IMR-90 (cell line): ENCODE data around the gene AMDHD2. TPM values are rescaled to one million over a fixed set of nuclear protein-coding genes. Genes with fewer than 3 reads are reported as not detected.
"Not testable (repeated sequence)": the region's sequence is repeated elsewhere in the genome, so short reads cannot be mapped to it uniquely, and the experiment has no call there.

Source experiments
- ATAC-seq: fragments of 200-7000 bp; cut with Tn5 transposase; 2 replicates; pipeline ENCODE4 v1.9.1; 2020; ENCODE audit warnings: low read depth, mild to moderate bottlenecking, moderate library complexity
- BruUV-seq: library from RNA; stranded (reverse); fragments of 400-500 nt; replicated peaks from 2 replicates; lab custom pipeline; 2021; lab: Mats Ljungman, UMichigan
- CTCF ChIA-PET: fragments of 300-600 bp; formaldehyde crosslinking; extraction: SDS; loops from one replicate; lab custom pipeline; 2021; ENCODE audit warnings: antibody characterized with exemption; lab: Yijun Ruan, JAX
- POLR2A ChIA-PET: fragments of 300-600 bp; sonication (Branson Sonifier 250); formaldehyde crosslinking; loops from one replicate; lab custom pipeline; 2022; ENCODE audit warnings: antibody characterized with exemption; ENCODE audit not compliant: unreplicated experiment; lab: Charles Lee
- DNase-seq: peaks from one replicate; pipeline ENCODE4 v3.0.0; 2013
- H2AFZ ChIP-seq: replicated peaks from 2 replicates; pipeline ENCODE3; 2013; ENCODE audit warnings: low read length, mild to moderate bottlenecking; ENCODE audit not compliant: poor library complexity
- H2AK5ac ChIP-seq: 2 replicates; pipeline ENCODE4 v1.6.1; 2013; ENCODE audit warnings: low read depth, low read length, inconsistent platforms
- H2AK9ac ChIP-seq: replicated peaks from 2 replicates; pipeline ENCODE3; 2013; ENCODE audit warnings: mild to moderate bottlenecking, low read depth, low read length, moderate library complexity; ENCODE audit not compliant: poor library complexity
- H2BK120ac ChIP-seq: 2 replicates; pipeline ENCODE4 v1.6.1; 2013; ENCODE audit warnings: low read depth, low read length, inconsistent platforms
- H2BK15ac ChIP-seq: 3 replicates; pipeline ENCODE4 v1.6.1; 2013; ENCODE audit warnings: low read depth, low read length, inconsistent platforms
- H2BK20ac ChIP-seq: 2 replicates; pipeline ENCODE4 v1.6.1; 2013; ENCODE audit warnings: low read depth, mild to moderate bottlenecking, inconsistent platforms, low read length, moderate library complexity
- H2BK5ac ChIP-seq: 2 replicates; pipeline ENCODE4 v1.6.1; 2013; ENCODE audit warnings: mild to moderate bottlenecking, low read depth, low read length, inconsistent platforms; ENCODE audit not compliant: poor library complexity, severe bottlenecking
- H3K14ac ChIP-seq: replicated peaks from 2 replicates; pipeline ENCODE4 v1.6.1; 2013; ENCODE audit warnings: low read depth, low read length, inconsistent platforms
- H3K18ac ChIP-seq: 2 replicates; pipeline ENCODE4 v1.6.1; 2013; ENCODE audit warnings: low read depth, low read length, control low read depth
- H3K23ac ChIP-seq: 2 replicates; pipeline ENCODE4 v1.6.1; 2013; ENCODE audit warnings: low read depth, low read length, inconsistent platforms
- H3K27ac ChIP-seq: 2 replicates; pipeline ENCODE4 v1.5.1; 2013; ENCODE audit warnings: mild to moderate bottlenecking, control low read depth, low read length; ENCODE audit not compliant: insufficient read depth
- H3K27me3 ChIP-seq: 2 replicates; pipeline ENCODE4 v1.6.1; 2013; ENCODE audit warnings: low read length; ENCODE audit not compliant: control insufficient read depth, insufficient read depth
- H3K36me3 ChIP-seq: 2 replicates; pipeline ENCODE4 v1.6.1; 2013; ENCODE audit warnings: low read length, mixed read lengths; ENCODE audit not compliant: control insufficient read depth, insufficient read depth
- H3K4ac ChIP-seq: 2 replicates; pipeline ENCODE4 v1.6.1; 2013; ENCODE audit warnings: low read depth, low read length, inconsistent platforms
- H3K4me1 ChIP-seq: 2 replicates; pipeline ENCODE4 v1.6.1; 2013; ENCODE audit warnings: low read length, mixed read lengths; ENCODE audit not compliant: control insufficient read depth, insufficient read depth
- H3K4me2 ChIP-seq: 2 replicates; pipeline ENCODE4 v1.6.1; 2013; ENCODE audit warnings: low read depth, mild to moderate bottlenecking, control low read depth, low read length, moderate library complexity
- H3K4me3 ChIP-seq: 2 replicates; pipeline ENCODE4 v1.5.1; 2013; ENCODE audit warnings: low read depth, mild to moderate bottlenecking, control low read depth, low read length, moderate library complexity; ENCODE audit not compliant: insufficient read depth
- H3K56ac ChIP-seq: 2 replicates; pipeline ENCODE4 v1.6.1; 2013; ENCODE audit warnings: low read length, inconsistent platforms; ENCODE audit not compliant: insufficient read depth; ENCODE audit errors: extremely low read depth
- H3K79me1 ChIP-seq, 2 experiments: 2 replicates each; pipeline ENCODE4 v1.6.1; 2013; ENCODE audit warnings: low read length in 2 of 2, inconsistent platforms in 1 of 2, low read depth in 1 of 2
- H3K9ac ChIP-seq: 2 replicates; pipeline ENCODE4 v1.6.1; 2013; ENCODE audit warnings: low read depth, low read length, control low read depth
- H3K9me1 ChIP-seq: 2 replicates; pipeline ENCODE4 v1.6.1; 2013; ENCODE audit warnings: low read length, inconsistent platforms; ENCODE audit not compliant: insufficient read depth
- H3K9me3 ChIP-seq: 2 replicates; pipeline ENCODE4 v1.6.1; 2013; ENCODE audit warnings: low read length; ENCODE audit not compliant: control insufficient read depth, insufficient read depth
- H4K20me1 ChIP-seq: 2 replicates; pipeline ENCODE4 v1.6.1; 2013; ENCODE audit warnings: low read length, inconsistent platforms; ENCODE audit not compliant: insufficient read depth
- H4K5ac ChIP-seq: 2 replicates; pipeline ENCODE4 v1.6.1; 2013; ENCODE audit warnings: mild to moderate bottlenecking, low read depth, low read length, control low read depth
- H4K8ac ChIP-seq, 2 experiments: 2 replicates each; pipeline ENCODE4 v1.6.1; 2013; ENCODE audit warnings: low read depth in 2 of 2, low read length in 2 of 2, control low read depth in 1 of 2, inconsistent platforms in 1 of 2
- H4K91ac ChIP-seq: 2 replicates; pipeline ENCODE4 v1.6.1; 2013; ENCODE audit warnings: low read depth, low read length, inconsistent platforms; ENCODE audit not compliant: insufficient read depth
- MXI1 ChIP-seq: IDR thresholded peaks from 2 replicates; pipeline ENCODE4 v1.6.1; 2012; ENCODE audit warnings: low read depth, mild to moderate bottlenecking, low read length, moderate library complexity, borderline replicate concordance
- WGBS, 2 experiments: methylation state at CpG; one replicate each; pipeline versions ENCODE4 v1.1.5 to v1.1.7; 2013; ENCODE audit warnings: missing lambda C conversion rate in 2 of 2; ENCODE audit not compliant: insufficient read length in 1 of 2; ENCODE audit errors: extremely low coverage in 2 of 2; 5-methylcytosine and 5-hydroxymethylcytosine counted together
- dilution Hi-C: fragments of 300-500 bp; cut with HindIII; formaldehyde crosslinking; loops from one replicate; pipeline ENCODE4 v1.14.3; 2018; ENCODE audit warnings: low sequenced_read_pairs; ENCODE audit not compliant: unreplicated experiment
- in situ Hi-C: fragments of 300-500 bp; cut with MboI; formaldehyde crosslinking; loops from 3 replicates; pipeline ENCODE4 v1.14.3; 2019; ENCODE audit warnings: low sequenced_read_pairs, inconsistent platforms, mixed read lengths
- intact Hi-C: fragments of 100-400 bp; cut with micrococcal nuclease; formaldehyde crosslinking; loops from 2 replicates; pipeline ENCODE4 v1.10.0; 2022
- polyA plus RNA-seq, 3 experiments: library from polyadenylated mRNA; depleted of rRNA; stranded (reverse); fragments of >200 nt; gene quantifications; 2 replicates each; pipeline ENCODE4 v1.2.3, GENCODE V29; 2012; ENCODE audit warnings: low replicate concordance in 1 of 3
- total RNA-seq: library from RNA; depleted of rRNA; stranded (reverse); fragments of >200 nt; gene quantifications from 2 replicates; pipeline ENCODE4 v1.2.3, GENCODE V29; 2012

AMDHD2 gene
- total and polyA plus RNA-seq, 2 of the 4 experiments (the other 2 are of a cell fraction): 10.6 to 30.3 TPM

DNA sequence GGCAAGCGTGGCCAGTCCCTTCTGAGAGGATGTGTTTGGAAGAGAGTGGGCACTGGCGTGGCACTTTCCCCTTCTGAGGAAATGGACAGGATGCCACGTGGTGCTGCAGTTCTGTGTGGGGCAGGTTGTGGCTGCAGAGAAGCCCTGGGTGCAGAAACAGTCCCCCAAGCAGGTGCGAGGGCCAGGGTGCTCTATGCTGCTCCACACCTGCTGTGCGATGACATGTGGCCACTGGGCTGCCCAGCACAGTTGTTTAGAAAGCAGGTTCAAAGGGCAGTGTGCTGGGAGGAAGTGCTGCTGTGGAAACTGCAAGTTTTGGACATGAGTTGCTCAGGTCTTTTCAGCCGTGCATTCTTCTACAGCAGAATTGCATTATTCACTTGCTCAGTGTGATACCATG is 21.2 kb downstream of the AMDHD2 start:
- H3K9ac ChIP-seq, H3K9me3 ChIP-seq, H3K27me3 ChIP-seq, H2AFZ ChIP-seq, H3K27ac ChIP-seq, H2BK20ac ChIP-seq, in situ Hi-C loops, H3K18ac ChIP-seq, H4K8ac ChIP-seq, H2BK15ac ChIP-seq, H2BK120ac ChIP-seq, H3K56ac ChIP-seq, dilution Hi-C loops, H3K4ac ChIP-seq, H3K4me2 ChIP-seq, H3K9me1 ChIP-seq, H3K4me1 ChIP-seq, H2BK5ac ChIP-seq, CTCF ChIA-PET, H2AK9ac ChIP-seq, intact Hi-C loops, H2AK5ac ChIP-seq, H3K36me3 ChIP-seq, ATAC-seq, BruUV-seq, H3K4me3 ChIP-seq, H4K91ac ChIP-seq, POLR2A ChIA-PET, H3K23ac ChIP-seq, H3K14ac ChIP-seq, H4K5ac ChIP-seq: not testable (repeated sequence)
- TF ChIP-seq MXI1: peak; percentile 46; the same call in 1 of the 2 replicates
- peaks cover 55% of the 10 kb centered on the region for H4K20me1 ChIP-seq
- peak; percentile 19 for DNase-seq
- no CpG with 5 or more reads among the region's 6 CpGs for WGBS, 2 experiments
- H3K79me1 ChIP-seq: peaks cover 8 to 46% of the 10 kb centered on the region in 2 experiments; a peak in 3 of 4 replicates

GRCh38 chr16:2543771-2544170 is 23.6 kb downstream of the AMDHD2 start:
- H2AK9ac ChIP-seq, H3K36me3 ChIP-seq, ATAC-seq, H2BK120ac ChIP-seq, DNase-seq, H3K27ac ChIP-seq, H4K5ac ChIP-seq, intact Hi-C loops, H4K8ac ChIP-seq, in situ Hi-C loops, H4K91ac ChIP-seq, H3K18ac ChIP-seq, H2AK5ac ChIP-seq, POLR2A ChIA-PET, H3K4me3 ChIP-seq, H3K4me1 ChIP-seq, H2BK20ac ChIP-seq, H2BK5ac ChIP-seq, H2AFZ ChIP-seq, H3K23ac ChIP-seq, dilution Hi-C loops, H3K9me1 ChIP-seq, BruUV-seq, H3K14ac ChIP-seq, H3K9ac ChIP-seq, H3K27me3 ChIP-seq, H2BK15ac ChIP-seq, H3K9me3 ChIP-seq, H3K4me2 ChIP-seq, H3K4ac ChIP-seq, H3K56ac ChIP-seq: not testable (repeated sequence)
- peaks cover 8 to 45% of the 10 kb centered on the region in 2 experiments; a peak in 3 of 4 replicates for H3K79me1 ChIP-seq
- CTCF ChIA-PET: interaction anchor here (0.7 kb wide), 1 partner anchor 576 kb away, joined by 5 read pairs; no protein-coding TSS in a partner anchor
- no CpG with 5 or more reads among the region's 14 CpGs for WGBS, 2 experiments
- H4K20me1 ChIP-seq: peaks cover 52% of the 10 kb centered on the region
